Mucosa of descending colon (tissue), 3 donors: ENCODE results near the gene PIGC. TPM values are rescaled to one million over a fixed set of nuclear protein-coding genes. Genes with fewer than 3 reads are reported as not detected.
A peak's percentile ranks its signal among the peaks of the same experiment; 100 is the strongest.

ENCODE experiments used
- ATAC-seq: fragments of 200-7000 bp; cut with Tn5 transposase; one replicate; pipeline ENCODE4 v1.9.1; 2020; ENCODE audit warnings: mild to moderate bottlenecking, moderate library complexity
- DNase-seq, 3 donors: peaks; one replicate each; pipeline ENCODE4 v3.0.0-alpha.2; 2020
- H3K36me3 ChIP-seq: fragments of 200-600 bp; one replicate; pipeline ENCODE4 v1.8.0; 2021; ENCODE audit warnings: low read depth, mild to moderate bottlenecking
- H3K4me1 ChIP-seq: fragments of 200-600 bp; one replicate; pipeline ENCODE4 v1.8.0; 2021; ENCODE audit warnings: low read depth, mild to moderate bottlenecking
- H3K4me3 ChIP-seq: fragments of 200-600 bp; one replicate; pipeline ENCODE4 v1.8.0; 2021; ENCODE audit warnings: mild to moderate bottlenecking
- H3K9me3 ChIP-seq: fragments of 200-600 bp; one replicate; pipeline ENCODE4 v1.8.0; 2021; ENCODE audit warnings: mild to moderate bottlenecking
- intact Hi-C, 2 donors: fragments of 100-400 bp; cut with DNase I in 1 of 2; cut with micrococcal nuclease in 1 of 2; formaldehyde crosslinking; loops; one replicate each; pipeline versions ENCODE4 v1.11.0 to v1.11.1; 2022; cut with DNase I, micrococcal nuclease
- total RNA-seq, 3 donors: library from RNA; stranded (reverse); fragmentation: NEBNext Ultra II Directional in 2 of 3; extraction: Animal tissue kit (Norgen Biotek cat#: 25700) in 2 of 3; gene quantifications; one replicate each; pipeline versions ENCODE4 v1.2.1 to v1.2.4, GENCODE V29; 2021 to 2023
- TF ChIP-seq, protein P1 (sequence below): fragments of 200-600 bp; IDR thresholded peaks from one replicate; pipeline ENCODE4 v1.8.0; 2022; ENCODE audit warnings: antibody characterized with exemption, mild to moderate bottlenecking
- donor health status: DM: no; HTN: no; CAD: no; lungs with moderate emphysema.
- donor health status: DM: no; HTN: no; CAD: no.
- donor health status: DM: no; HTN: yes; CAD: no.

The PIGC gene
- total RNA-seq, 3 donors from 2014 or later = 25.6 to 27.7 (median 26.3) TPM

DNA sequence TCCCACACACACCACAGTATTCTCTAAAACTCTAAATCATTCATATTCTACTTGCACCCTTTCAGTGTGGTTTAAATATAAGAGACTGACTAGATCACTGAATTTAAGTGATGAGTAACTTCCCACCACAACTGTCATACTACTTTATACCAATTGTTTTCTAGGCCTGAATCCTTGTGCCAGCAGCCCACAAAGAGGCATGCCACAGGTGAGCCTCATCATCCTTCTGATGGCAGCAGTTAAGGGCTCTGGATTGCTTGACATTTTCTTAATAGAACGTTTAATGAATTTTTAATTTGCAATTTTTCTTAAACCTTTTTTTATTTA, 13.8 kb downstream of the PIGC start:
- Histone ChIP-seq H3K4me3 (no peak overlapping the region), H3K36me3 (no peaks in the 10 kb centered on the region), H3K9me3 (no peaks in the 10 kb centered on the region), H3K4me1 (peaks cover 8% of the 10 kb centered on the region)
- intact Hi-C loops = no loop called here
- TF ChIP-seq, protein P1, sequence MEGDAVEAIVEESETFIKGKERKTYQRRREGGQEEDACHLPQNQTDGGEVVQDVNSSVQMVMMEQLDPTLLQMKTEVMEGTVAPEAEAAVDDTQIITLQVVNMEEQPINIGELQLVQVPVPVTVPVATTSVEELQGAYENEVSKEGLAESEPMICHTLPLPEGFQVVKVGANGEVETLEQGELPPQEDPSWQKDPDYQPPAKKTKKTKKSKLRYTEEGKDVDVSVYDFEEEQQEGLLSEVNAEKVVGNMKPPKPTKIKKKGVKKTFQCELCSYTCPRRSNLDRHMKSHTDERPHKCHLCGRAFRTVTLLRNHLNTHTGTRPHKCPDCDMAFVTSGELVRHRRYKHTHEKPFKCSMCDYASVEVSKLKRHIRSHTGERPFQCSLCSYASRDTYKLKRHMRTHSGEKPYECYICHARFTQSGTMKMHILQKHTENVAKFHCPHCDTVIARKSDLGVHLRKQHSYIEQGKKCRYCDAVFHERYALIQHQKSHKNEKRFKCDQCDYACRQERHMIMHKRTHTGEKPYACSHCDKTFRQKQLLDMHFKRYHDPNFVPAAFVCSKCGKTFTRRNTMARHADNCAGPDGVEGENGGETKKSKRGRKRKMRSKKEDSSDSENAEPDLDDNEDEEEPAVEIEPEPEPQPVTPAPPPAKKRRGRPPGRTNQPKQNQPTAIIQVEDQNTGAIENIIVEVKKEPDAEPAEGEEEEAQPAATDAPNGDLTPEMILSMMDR = no peak
- no peak for DNase-seq
- no peak for ATAC-seq

DNA sequence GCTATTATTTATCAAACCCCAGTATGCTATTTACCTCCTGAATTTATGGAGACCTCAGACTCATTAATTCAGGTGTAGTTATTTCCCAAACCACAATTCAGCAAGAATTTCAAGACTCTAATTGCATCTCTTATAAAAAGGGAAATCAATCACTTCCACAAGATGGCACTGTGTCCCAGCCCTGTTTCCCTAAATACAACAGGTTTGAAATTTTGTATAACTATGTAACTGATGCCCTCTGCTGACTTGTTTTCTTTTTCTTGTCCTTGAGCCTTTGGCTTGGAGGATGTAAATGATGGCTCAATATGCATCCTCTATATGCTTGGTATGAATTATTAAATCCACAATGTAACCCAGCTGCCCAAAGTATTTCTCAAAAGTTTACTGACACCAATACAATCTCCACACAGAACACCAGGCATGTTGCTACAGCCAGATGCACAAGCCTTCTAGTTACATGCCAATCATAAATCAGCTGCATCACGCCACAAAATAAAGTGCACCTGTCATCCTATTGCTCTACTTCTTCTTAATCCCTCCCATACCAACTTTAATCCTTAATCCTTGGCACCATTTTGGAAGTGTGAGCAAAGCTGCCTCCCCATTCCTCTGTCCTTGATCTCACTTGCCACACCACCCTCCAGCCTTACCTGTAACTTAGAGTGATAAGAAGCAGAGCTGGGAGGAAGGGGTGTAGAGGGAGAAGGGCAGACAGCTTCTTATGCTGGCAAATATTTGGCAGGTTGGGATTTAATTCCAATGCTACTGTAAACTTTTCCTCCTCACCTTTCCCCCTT, 14.3 kb downstream of the PIGC start:
- no peaks in the 10 kb centered on the region for H3K9me3 ChIP-seq
- intact Hi-C loops = no loop called here
- DNase-seq = peak in 1 of 3 donors; percentile 75
- peaks cover 8% of the 10 kb centered on the region for H3K4me1 ChIP-seq
- H3K4me3 ChIP-seq = no peak overlapping the region
- H3K36me3 ChIP-seq = no peaks in the 10 kb centered on the region
- TF ChIP-seq, protein P1 = peak; percentile 50
- ATAC-seq = peak; percentile 74

DNA sequence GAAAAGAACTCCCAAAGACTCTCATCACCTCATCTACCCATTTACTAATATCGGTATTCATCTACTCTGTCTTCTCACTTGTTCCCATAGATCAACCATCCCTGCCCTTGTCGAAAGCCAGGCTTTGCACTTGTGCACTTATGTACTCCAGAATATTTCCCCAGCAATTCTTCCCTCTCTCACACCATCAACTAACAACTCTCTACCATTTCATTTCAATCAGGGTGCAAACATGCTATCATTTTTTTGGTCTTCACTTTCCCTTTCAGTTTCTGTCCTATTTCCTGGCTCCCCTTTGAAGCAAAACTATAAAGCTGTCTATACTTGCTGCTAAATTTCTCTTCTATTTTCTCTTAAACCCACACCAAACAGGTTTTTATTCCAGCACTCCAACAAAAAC, 16.7 kb downstream of the PIGC start:
- H3K4me1 ChIP-seq = peaks cover 5% of the 10 kb centered on the region
- no peaks in the 10 kb centered on the region for H3K9me3 ChIP-seq
- H3K36me3 ChIP-seq = no peaks in the 10 kb centered on the region
- ATAC-seq = no peak
- DNase-seq = no peak
- intact Hi-C loops = no loop called here
- no peak overlapping the region for H3K4me3 ChIP-seq
- TF ChIP-seq, protein P1 = no peak

DNA sequence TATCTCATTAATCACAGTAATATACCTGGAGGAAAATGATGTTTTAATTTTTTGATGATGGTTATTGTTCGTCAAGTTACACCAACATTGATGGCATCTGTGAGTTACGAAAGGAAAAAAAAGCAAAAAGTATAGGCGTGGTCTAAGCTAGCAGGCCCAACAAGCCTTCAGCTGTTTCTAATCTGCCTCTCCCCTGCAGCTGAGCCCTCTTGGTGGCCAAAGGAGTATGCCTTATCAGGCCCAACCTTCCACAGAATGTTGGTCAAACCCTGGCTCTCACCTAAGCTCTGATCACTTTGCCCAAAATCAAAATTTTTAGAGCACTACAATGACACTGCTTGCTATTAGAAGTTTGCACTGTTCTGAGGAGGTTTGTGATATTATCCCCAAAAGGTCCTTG, 18.5 kb downstream of the PIGC start:
- TF ChIP-seq, protein P1 = no peak
- intact Hi-C loops = no loop called here
- ATAC-seq (no peak), DNase-seq (no peak)
- H3K4me3 ChIP-seq = no peak overlapping the region
- H3K4me1 ChIP-seq = no peaks in the 10 kb centered on the region
- H3K9me3 ChIP-seq = no peaks in the 10 kb centered on the region
- H3K36me3 ChIP-seq = no peaks in the 10 kb centered on the region

DNA sequence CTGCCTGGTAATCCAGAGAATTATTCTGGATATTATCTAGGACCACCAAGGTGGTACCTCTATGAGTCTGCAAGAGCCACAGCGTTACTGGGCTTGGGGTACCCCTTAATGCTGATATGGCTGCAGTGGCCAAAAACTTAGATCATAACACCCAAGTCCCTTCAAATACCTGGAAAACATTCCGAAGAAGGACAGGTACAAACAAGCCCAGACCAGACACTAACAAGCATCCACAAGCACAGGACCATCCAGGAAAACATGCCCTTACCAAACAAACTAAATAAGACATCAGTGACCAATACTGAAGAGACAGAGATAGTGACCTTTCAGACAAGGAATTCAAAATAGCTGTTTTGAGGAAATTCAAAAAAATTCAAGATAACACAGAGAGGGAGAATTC, 20.5 kb downstream of the PIGC start:
- TF ChIP-seq, protein P1 = no peak
- intact Hi-C loops = no loop called here
- ATAC-seq (no peak), DNase-seq (no peak)
- Histone ChIP-seq H3K9me3 (no peaks in the 10 kb centered on the region), H3K4me1 (no peaks in the 10 kb centered on the region), H3K36me3 (no peaks in the 10 kb centered on the region), H3K4me3 (no peak overlapping the region)
